WTC11 (cell line): ENCODE measurements around the gene IL4I1. TPM values are rescaled to one million over a fixed set of nuclear protein-coding genes. Genes with fewer than 3 reads are reported as not detected.

Experiments used
- ATAC-seq: fragments of 200-7000 bp; cut with Tn5 transposase; 2 replicates; pipeline ENCODE4 v1.10.0; 2021; ENCODE audit warnings: mild to moderate bottlenecking, moderate library complexity
- CTCF ChIA-PET: fragments of 300-600 bp; sonication (Branson Sonifier 250); formaldehyde crosslinking; loops from one replicate; lab custom pipeline; 2021; ENCODE audit warnings: antibody characterized with exemption; lab: Charles Lee
- POLR2A ChIA-PET: fragments of 350-600 bp; sonication (Branson Sonifier 250); formaldehyde crosslinking; loops from one replicate; lab custom pipeline; 2021; ENCODE audit warnings: antibody characterized with exemption; lab: Charles Lee
- DNase-seq: peaks from one replicate; pipeline ENCODE4 v3.0.0; 2021; ENCODE audit warnings: low spot score
- H3K27ac Mint-ChIP-seq: 2 replicates; pipeline ENCODE4 v1.8.0; 2021; ENCODE audit warnings: mixed read lengths
- H3K27me3 Mint-ChIP-seq: 2 replicates; pipeline ENCODE4 v1.8.0; 2021; ENCODE audit warnings: low read depth, mild to moderate bottlenecking, moderate library complexity, mixed read lengths
- H3K36me3 Mint-ChIP-seq: 2 replicates; pipeline ENCODE4 v1.8.0; 2021; ENCODE audit warnings: mixed read lengths
- H3K4me1 Mint-ChIP-seq: 2 replicates; pipeline ENCODE4 v1.8.0; 2022; ENCODE audit warnings: mixed read lengths
- H3K4me3 Mint-ChIP-seq: 2 replicates; pipeline ENCODE4 v1.8.0; 2021; ENCODE audit warnings: mild to moderate bottlenecking, moderate library complexity, mixed read lengths
- H3K9me3 Mint-ChIP-seq: 2 replicates; pipeline ENCODE4 v1.8.0; 2021; ENCODE audit warnings: mixed read lengths
- E2F5 ChIP-seq: sonication (generic); formaldehyde crosslinking; IDR thresholded peaks from 2 replicates; pipeline ENCODE4 v1.8.1; 2022; ENCODE audit warnings: mild to moderate bottlenecking, moderate library complexity, missing genetic modification reagents
- ELF4 ChIP-seq: sonication (generic); formaldehyde crosslinking; IDR thresholded peaks from 2 replicates; pipeline ENCODE4 v1.8.1; 2022; ENCODE audit warnings: low read depth, mild to moderate bottlenecking, moderate library complexity, missing genetic modification reagents
- FOXJ3 ChIP-seq: sonication (generic); formaldehyde crosslinking; IDR thresholded peaks from 2 replicates; pipeline ENCODE4 v1.9.0; 2021; ENCODE audit warnings: missing genetic modification reagents, mild to moderate bottlenecking, borderline replicate concordance
- GABPB1 ChIP-seq: sonication (generic); formaldehyde crosslinking; IDR thresholded peaks from 2 replicates; pipeline ENCODE4 v1.8.1; 2023; ENCODE audit warnings: mild to moderate bottlenecking, missing genetic modification reagents
- HMGA2 ChIP-seq: fragments of 250-450 bp; sonication (Bioruptor Pico); IDR thresholded peaks from 2 replicates; pipeline ENCODE4 v1.4.0; 2021; ENCODE audit warnings: mild to moderate bottlenecking, moderate library complexity
- IRF2 ChIP-seq: sonication (generic); formaldehyde crosslinking; IDR thresholded peaks from 2 replicates; pipeline ENCODE4 v1.8.0; 2022; ENCODE audit warnings: low read depth, missing genetic modification reagents, borderline replicate concordance
- JAZF1 ChIP-seq: fragments of 250-450 bp; sonication (Bioruptor Pico); IDR thresholded peaks from 2 replicates; pipeline ENCODE4 v1.9.0; 2021; ENCODE audit warnings: moderate library complexity, mild to moderate bottlenecking, inconsistent platforms
- JUN ChIP-seq: sonication (generic); formaldehyde crosslinking; IDR thresholded peaks from 2 replicates; pipeline ENCODE4 v1.8.0; 2023; ENCODE audit warnings: mild to moderate bottlenecking, missing genetic modification reagents
- NFATC4 ChIP-seq: fragments of 250-450 bp; sonication (Bioruptor Pico); IDR thresholded peaks from 2 replicates; pipeline ENCODE4 v1.9.0; 2021; ENCODE audit warnings: mild to moderate bottlenecking
- NFYB ChIP-seq: sonication (generic); formaldehyde crosslinking; conservative IDR thresholded peaks from 2 replicates; pipeline ENCODE4 v1.8.0; 2022; ENCODE audit warnings: low read depth, missing genetic modification reagents
- SOX15 ChIP-seq: fragments of 250-450 bp; sonication (Bioruptor Pico); IDR thresholded peaks from 2 replicates; pipeline ENCODE4 v1.9.0; 2021; ENCODE audit warnings: mild to moderate bottlenecking
- TEAD4 ChIP-seq: sonication (generic); formaldehyde crosslinking; IDR thresholded peaks from 2 replicates; pipeline ENCODE4 v1.8.0; 2022; ENCODE audit warnings: mild to moderate bottlenecking, missing genetic modification reagents
- TP53 ChIP-seq: sonication (generic); formaldehyde crosslinking; IDR thresholded peaks from 2 replicates; pipeline ENCODE4 v1.8.1; 2023; ENCODE audit warnings: mild to moderate bottlenecking, missing genetic modification reagents
- ZNF138 ChIP-seq: sonication (generic); formaldehyde crosslinking; conservative IDR thresholded peaks from 2 replicates; pipeline ENCODE4 v1.8.1; 2022; ENCODE audit warnings: mild to moderate bottlenecking, moderate library complexity, missing genetic modification reagents
- ZNF232 ChIP-seq: sonication (generic); formaldehyde crosslinking; IDR thresholded peaks from 2 replicates; pipeline ENCODE4 v1.8.0; 2022; ENCODE audit warnings: mild to moderate bottlenecking, missing genetic modification reagents
- ZNF263 ChIP-seq: sonication (generic); formaldehyde crosslinking; IDR thresholded peaks from 2 replicates; pipeline ENCODE4 v1.8.1; 2022; ENCODE audit warnings: low read depth, mild to moderate bottlenecking, moderate library complexity, missing genetic modification reagents
- ZNF396 ChIP-seq: fragments of 250-450 bp; sonication (Bioruptor Pico); IDR thresholded peaks from 2 replicates; pipeline ENCODE4 v1.8.0; 2021; ENCODE audit warnings: mild to moderate bottlenecking, moderate library complexity, borderline replicate concordance
- total RNA-seq: library from RNA; stranded (reverse); gene quantifications from 3 replicates; pipeline ENCODE4 v1.2.3, GENCODE V29; 2021
- TF ChIP-seq, protein P1 (sequence below): sonication (generic); formaldehyde crosslinking; IDR thresholded peaks from 2 replicates; pipeline ENCODE4 v1.8.0; 2023; ENCODE audit warnings: mild to moderate bottlenecking, missing genetic modification reagents
- TF ChIP-seq, protein P2 (sequence below): sonication (generic); formaldehyde crosslinking; IDR thresholded peaks from 2 replicates; pipeline ENCODE4 v1.8.1; 2023; ENCODE audit warnings: mild to moderate bottlenecking, missing genetic modification reagents, borderline replicate concordance
- TF ChIP-seq, protein P3 (sequence below): sonication (generic); formaldehyde crosslinking; IDR thresholded peaks from 2 replicates; pipeline ENCODE4 v1.8.1; 2022; ENCODE audit warnings: low read depth, missing genetic modification reagents, borderline replicate concordance
- TF ChIP-seq, protein P4 (sequence below): sonication (generic); formaldehyde crosslinking; IDR thresholded peaks from 2 replicates; pipeline ENCODE4 v1.8.0; 2022; ENCODE audit warnings: mild to moderate bottlenecking, missing genetic modification reagents

Gene IL4I1
- total RNA-seq, 1 experiment from 2014 or later = 0.83 TPM

GRCh38 chr19:49913720-49914119, 17.0 kb upstream of the IL4I1 start (continued):
- TF ChIP-seq, protein P1, sequence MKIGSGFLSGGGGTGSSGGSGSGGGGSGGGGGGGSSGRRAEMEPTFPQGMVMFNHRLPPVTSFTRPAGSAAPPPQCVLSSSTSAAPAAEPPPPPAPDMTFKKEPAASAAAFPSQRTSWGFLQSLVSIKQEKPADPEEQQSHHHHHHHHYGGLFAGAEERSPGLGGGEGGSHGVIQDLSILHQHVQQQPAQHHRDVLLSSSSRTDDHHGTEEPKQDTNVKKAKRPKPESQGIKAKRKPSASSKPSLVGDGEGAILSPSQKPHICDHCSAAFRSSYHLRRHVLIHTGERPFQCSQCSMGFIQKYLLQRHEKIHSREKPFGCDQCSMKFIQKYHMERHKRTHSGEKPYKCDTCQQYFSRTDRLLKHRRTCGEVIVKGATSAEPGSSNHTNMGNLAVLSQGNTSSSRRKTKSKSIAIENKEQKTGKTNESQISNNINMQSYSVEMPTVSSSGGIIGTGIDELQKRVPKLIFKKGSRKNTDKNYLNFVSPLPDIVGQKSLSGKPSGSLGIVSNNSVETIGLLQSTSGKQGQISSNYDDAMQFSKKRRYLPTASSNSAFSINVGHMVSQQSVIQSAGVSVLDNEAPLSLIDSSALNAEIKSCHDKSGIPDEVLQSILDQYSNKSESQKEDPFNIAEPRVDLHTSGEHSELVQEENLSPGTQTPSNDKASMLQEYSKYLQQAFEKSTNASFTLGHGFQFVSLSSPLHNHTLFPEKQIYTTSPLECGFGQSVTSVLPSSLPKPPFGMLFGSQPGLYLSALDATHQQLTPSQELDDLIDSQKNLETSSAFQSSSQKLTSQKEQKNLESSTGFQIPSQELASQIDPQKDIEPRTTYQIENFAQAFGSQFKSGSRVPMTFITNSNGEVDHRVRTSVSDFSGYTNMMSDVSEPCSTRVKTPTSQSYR (CRISPR knock-in tag) = no peak
- TF ChIP-seq ZNF138 (CRISPR knock-in tag) (no peak), JUN (no peak), SOX15 (CRISPR knock-in tag) (no peak), NFATC4 (no peak), NFYB (no peak), E2F5 (no peak), HMGA2 (no peak)
- TF ChIP-seq, protein P2, sequence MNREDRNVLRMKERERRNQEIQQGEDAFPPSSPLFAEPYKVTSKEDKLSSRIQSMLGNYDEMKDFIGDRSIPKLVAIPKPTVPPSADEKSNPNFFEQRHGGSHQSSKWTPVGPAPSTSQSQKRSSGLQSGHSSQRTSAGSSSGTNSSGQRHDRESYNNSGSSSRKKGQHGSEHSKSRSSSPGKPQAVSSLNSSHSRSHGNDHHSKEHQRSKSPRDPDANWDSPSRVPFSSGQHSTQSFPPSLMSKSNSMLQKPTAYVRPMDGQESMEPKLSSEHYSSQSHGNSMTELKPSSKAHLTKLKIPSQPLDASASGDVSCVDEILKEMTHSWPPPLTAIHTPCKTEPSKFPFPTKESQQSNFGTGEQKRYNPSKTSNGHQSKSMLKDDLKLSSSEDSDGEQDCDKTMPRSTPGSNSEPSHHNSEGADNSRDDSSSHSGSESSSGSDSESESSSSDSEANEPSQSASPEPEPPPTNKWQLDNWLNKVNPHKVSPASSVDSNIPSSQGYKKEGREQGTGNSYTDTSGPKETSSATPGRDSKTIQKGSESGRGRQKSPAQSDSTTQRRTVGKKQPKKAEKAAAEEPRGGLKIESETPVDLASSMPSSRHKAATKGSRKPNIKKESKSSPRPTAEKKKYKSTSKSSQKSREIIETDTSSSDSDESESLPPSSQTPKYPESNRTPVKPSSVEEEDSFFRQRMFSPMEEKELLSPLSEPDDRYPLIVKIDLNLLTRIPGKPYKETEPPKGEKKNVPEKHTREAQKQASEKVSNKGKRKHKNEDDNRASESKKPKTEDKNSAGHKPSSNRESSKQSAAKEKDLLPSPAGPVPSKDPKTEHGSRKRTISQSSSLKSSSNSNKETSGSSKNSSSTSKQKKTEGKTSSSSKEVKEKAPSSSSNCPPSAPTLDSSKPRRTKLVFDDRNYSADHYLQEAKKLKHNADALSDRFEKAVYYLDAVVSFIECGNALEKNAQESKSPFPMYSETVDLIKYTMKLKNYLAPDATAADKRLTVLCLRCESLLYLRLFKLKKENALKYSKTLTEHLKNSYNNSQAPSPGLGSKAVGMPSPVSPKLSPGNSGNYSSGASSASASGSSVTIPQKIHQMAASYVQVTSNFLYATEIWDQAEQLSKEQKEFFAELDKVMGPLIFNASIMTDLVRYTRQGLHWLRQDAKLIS (CRISPR knock-in tag) = no peak

DNA sequence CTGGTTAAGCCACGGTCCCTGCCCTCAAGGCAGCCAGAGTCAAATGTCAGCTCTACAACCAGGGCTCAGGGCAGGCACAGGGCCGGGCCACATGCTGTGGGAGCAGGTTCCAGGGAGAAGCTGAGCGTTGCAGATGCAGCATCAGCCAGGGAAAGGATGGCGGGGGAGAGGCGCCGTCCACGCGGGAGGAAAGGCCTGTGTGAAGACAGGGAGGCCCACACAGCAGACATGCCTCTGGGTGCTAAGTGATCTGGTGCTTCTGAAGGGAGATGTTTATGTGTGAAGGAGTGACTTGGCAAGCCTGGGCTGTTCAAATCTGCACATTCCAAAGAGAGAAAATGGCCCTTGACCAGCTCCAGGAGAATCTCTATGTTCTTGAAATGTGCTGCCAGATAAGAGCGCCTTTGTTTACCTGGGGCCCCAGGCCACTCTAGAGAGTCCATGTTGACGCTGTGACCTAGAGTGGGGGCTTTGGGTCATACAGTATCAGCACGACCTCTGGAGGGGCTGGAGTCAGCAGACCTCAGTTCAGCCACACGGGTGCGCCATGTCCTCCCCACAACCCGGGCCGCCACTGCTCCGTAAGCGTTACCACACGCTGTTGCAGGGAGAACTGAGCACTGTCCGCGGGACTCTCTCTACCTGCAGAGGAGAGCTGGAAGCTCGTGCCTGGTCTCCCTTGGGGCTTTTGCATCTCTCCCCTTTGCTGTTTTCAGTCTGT, 16.4 kb upstream of the IL4I1 start:
- peak; percentile 86 for ATAC-seq
- Mint-ChIP-seq H3K4me1 (peaks cover 8% of the 10 kb centered on the region), H3K9me3 (peaks cover 6% of the 10 kb centered on the region), H3K27ac (peak overlapping the region; percentile 75; the same call in 1 of the 2 replicates), H3K36me3 (peaks cover 64% of the 10 kb centered on the region), H3K4me3 (no peak overlapping the region), H3K27me3 (no peaks in the 10 kb centered on the region)
- POLR2A ChIA-PET = interaction anchor here (1.7 kb wide), 1 partner anchor 16 kb away, joined by 9 read pairs; the partner anchor contains the start of genes ATF5 and NUP62
- DNase-seq = peak; percentile 66
- CTCF ChIA-PET = interaction anchor here (1.1 to 3.1 kb wide), 6 partner anchors 16 to 73 kb away, joined by 3 to 18 read pairs (median 6); partner anchors contain the start of genes ATF5 and NUP62
- TF ChIP-seq NFYB (no peak), ZNF263 (CRISPR knock-in tag) (no peak), GABPB1 (CRISPR knock-in tag) (0 out of 2 replicates have a peak, but pooled peaks have one; percentile 14)
- TF ChIP-seq, protein P3, sequence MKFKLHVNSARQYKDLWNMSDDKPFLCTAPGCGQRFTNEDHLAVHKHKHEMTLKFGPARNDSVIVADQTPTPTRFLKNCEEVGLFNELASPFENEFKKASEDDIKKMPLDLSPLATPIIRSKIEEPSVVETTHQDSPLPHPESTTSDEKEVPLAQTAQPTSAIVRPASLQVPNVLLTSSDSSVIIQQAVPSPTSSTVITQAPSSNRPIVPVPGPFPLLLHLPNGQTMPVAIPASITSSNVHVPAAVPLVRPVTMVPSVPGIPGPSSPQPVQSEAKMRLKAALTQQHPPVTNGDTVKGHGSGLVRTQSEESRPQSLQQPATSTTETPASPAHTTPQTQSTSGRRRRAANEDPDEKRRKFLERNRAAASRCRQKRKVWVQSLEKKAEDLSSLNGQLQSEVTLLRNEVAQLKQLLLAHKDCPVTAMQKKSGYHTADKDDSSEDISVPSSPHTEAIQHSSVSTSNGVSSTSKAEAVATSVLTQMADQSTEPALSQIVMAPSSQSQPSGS (CRISPR knock-in tag) = no peak

DNA sequence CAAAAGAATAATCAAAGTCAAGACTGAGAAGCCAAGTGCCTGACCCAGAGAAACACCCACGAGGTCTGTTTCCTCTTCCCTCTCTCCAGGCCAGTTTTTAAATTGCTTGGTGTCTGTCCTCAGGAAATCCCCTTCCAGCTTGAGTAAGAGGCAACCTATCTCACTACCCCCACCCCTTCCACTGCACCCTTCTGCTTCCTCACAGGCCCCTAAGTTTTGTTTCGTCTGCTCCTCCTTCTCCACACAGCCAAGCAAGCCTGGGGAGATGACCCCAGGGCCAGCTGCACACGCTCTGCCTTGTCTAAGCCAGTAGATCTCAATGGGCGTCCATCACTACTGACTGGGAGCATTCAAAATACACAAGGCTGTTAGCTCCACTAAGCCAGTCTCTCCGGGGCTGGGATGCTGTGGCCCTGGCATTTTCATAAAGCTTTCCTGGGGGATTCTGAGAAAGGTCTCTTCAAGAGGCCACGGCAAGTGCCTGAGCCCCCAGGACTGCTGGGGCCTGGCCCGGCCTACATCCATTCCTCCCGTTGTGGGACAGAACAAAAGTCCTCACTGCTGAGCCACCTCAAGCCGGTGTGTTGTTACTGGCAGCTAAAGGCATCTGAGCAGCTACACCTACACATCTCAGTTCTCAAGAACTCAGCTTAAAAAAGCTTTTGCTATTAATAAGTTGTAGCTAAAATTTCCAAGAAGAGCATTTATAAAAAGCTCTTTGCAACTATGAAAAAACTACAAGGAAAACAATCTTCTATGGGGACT, 14.9 kb upstream of the IL4I1 start:
- DNase-seq (no peak), ATAC-seq (no peak)
- H3K4me3 Mint-ChIP-seq = no peak overlapping the region
- H3K9me3 Mint-ChIP-seq = peaks cover 6% of the 10 kb centered on the region
- peaks cover 71% of the 10 kb centered on the region for H3K36me3 Mint-ChIP-seq
- H3K4me1 Mint-ChIP-seq = peaks cover 16% of the 10 kb centered on the region
- ChIA-PET CTCF (no interaction called here), POLR2A (no interaction called here)
- no peaks in the 10 kb centered on the region for H3K27me3 Mint-ChIP-seq
- no peak overlapping the region for H3K27ac Mint-ChIP-seq
- TF ChIP-seq IRF2 = no peak
- TF ChIP-seq JAZF1 = no peak
- no peak for TF ChIP-seq ELF4 (CRISPR knock-in tag)
- no peak for TF ChIP-seq FOXJ3 (CRISPR knock-in tag)
- no peak for TF ChIP-seq ZNF232 (CRISPR knock-in tag)
- TF ChIP-seq ZNF396 (CRISPR knock-in tag) = no peak
- TF ChIP-seq TP53 (CRISPR knock-in tag) = no peak
- no peak for TF ChIP-seq TEAD4 (CRISPR knock-in tag)
- TF ChIP-seq, protein P4, sequence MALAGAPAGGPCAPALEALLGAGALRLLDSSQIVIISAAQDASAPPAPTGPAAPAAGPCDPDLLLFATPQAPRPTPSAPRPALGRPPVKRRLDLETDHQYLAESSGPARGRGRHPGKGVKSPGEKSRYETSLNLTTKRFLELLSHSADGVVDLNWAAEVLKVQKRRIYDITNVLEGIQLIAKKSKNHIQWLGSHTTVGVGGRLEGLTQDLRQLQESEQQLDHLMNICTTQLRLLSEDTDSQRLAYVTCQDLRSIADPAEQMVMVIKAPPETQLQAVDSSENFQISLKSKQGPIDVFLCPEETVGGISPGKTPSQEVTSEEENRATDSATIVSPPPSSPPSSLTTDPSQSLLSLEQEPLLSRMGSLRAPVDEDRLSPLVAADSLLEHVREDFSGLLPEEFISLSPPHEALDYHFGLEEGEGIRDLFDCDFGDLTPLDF (CRISPR knock-in tag) = no peak
